ENCODE data around the gene POLDIP2. TPM values are rescaled to one million over a fixed set of nuclear protein-coding genes. Genes with fewer than 3 reads are reported as not detected.

POLDIP2 gene
- total and polyA plus RNA-seq, 10 of the 15 experiments (the other 5 are each of a cell fraction or from before 2014, with no cell fraction given), result 22.8 to 196 (median 121) TPM

- TF ChIP-seq CHD4 (IDR thresholded peaks at IDR 0.05), result no peak
- no peak for TF ChIP-seq ZNF217 (IDR thresholded peaks at IDR 0.05)
- TF ChIP-seq FOXK2 (IDR thresholded peaks at IDR 0.05), result peak; percentile 56
- TF ChIP-seq CBFB (IDR thresholded peaks at IDR 0.05; ENCODE audit: low read depth), result peak; percentile 75
- peak; percentile 79 for TF ChIP-seq NKRF (conservative IDR thresholded peaks at IDR 0.05)
- no peak for TF ChIP-seq ZBTB33 (IDR thresholded peaks at IDR 0.05)
- TF ChIP-seq BCL11A (IDR thresholded peaks at IDR 0.05; ENCODE audit: low read depth, low read length), result no peak
- no peak for TF ChIP-seq CBX5 (IDR thresholded peaks at IDR 0.05; ENCODE audit: low read depth)
- 0 out of 2 replicates have a peak, but pooled peaks have one; percentile 34 for TF ChIP-seq ZNF24 (IDR thresholded peaks at IDR 0.05)
- no peak for TF ChIP-seq ZNF622 (IDR thresholded peaks at IDR 0.05)
- no peak for TF ChIP-seq ZZZ3 (IDR thresholded peaks at IDR 0.05; ENCODE audit: control insufficient read depth, insufficient read length, low read depth)
- no peak for TF ChIP-seq SMAD1 (IDR thresholded peaks at IDR 0.05; ENCODE audit: low read depth, partially characterized antibody)
- TF ChIP-seq, protein P1, sequence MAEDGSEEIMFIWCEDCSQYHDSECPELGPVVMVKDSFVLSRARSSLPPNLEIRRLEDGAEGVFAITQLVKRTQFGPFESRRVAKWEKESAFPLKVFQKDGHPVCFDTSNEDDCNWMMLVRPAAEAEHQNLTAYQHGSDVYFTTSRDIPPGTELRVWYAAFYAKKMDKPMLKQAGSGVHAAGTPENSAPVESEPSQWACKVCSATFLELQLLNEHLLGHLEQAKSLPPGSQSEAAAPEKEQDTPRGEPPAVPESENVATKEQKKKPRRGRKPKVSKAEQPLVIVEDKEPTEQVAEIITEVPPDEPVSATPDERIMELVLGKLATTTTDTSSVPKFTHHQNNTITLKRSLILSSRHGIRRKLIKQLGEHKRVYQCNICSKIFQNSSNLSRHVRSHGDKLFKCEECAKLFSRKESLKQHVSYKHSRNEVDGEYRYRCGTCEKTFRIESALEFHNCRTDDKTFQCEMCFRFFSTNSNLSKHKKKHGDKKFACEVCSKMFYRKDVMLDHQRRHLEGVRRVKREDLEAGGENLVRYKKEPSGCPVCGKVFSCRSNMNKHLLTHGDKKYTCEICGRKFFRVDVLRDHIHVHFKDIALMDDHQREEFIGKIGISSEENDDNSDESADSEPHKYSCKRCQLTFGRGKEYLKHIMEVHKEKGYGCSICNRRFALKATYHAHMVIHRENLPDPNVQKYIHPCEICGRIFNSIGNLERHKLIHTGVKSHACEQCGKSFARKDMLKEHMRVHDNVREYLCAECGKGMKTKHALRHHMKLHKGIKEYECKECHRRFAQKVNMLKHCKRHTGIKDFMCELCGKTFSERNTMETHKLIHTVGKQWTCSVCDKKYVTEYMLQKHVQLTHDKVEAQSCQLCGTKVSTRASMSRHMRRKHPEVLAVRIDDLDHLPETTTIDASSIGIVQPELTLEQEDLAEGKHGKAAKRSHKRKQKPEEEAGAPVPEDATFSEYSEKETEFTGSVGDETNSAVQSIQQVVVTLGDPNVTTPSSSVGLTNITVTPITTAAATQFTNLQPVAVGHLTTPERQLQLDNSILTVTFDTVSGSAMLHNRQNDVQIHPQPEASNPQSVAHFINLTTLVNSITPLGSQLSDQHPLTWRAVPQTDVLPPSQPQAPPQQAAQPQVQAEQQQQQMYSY (CRISPR knock-in tag; IDR thresholded peaks at IDR 0.05), result no peak
- peak; percentile 81; the same call in 1 of the 2 replicates for TF ChIP-seq MXI1 (IDR thresholded peaks at IDR 0.05; ENCODE audit: low read depth, low read length)
- peak; percentile 82; the same call in 1 of the 2 replicates for TF ChIP-seq RB1 (IDR thresholded peaks at IDR 0.05; ENCODE audit: borderline replicate concordance)
- no peak for TF ChIP-seq PBX3 (IDR thresholded peaks at IDR 0.05; ENCODE audit: insufficient replicate concordance, low read depth, low read length)
- TF ChIP-seq ATF7 (IDR thresholded peaks at IDR 0.05; ENCODE audit: low read depth), result 0 out of 2 replicates have a peak, but pooled peaks have one; percentile 16
- no peak for TF ChIP-seq JUND (IDR thresholded peaks at IDR 0.05; ENCODE audit: low read depth, low read length)
- TF ChIP-seq WRNIP1 (IDR thresholded peaks at IDR 0.05; ENCODE audit: borderline replicate concordance, low read depth, low read length), result no peak
- no peak for TF ChIP-seq EP300 (IDR thresholded peaks at IDR 0.05; ENCODE audit: borderline replicate concordance in 1 of 2, control insufficient read depth in 1 of 2, low read depth in 2 of 2, low read length in 2 of 2)
- TF ChIP-seq EGR1 (IDR thresholded peaks at IDR 0.05; ENCODE audit: borderline replicate concordance in 1 of 2, low read depth in 2 of 2, low read length in 2 of 2), result peak; percentile 52 to 69; a peak in 2 of 3 replicates
These were observed at the start of gene POLDIP2 (continued) for GRCh38 chr17:28357061-28357900.

Measured in GM12878 (cell line).